ENCODE results near the gene MYO5A.

Gene MYO5A

DNA sequence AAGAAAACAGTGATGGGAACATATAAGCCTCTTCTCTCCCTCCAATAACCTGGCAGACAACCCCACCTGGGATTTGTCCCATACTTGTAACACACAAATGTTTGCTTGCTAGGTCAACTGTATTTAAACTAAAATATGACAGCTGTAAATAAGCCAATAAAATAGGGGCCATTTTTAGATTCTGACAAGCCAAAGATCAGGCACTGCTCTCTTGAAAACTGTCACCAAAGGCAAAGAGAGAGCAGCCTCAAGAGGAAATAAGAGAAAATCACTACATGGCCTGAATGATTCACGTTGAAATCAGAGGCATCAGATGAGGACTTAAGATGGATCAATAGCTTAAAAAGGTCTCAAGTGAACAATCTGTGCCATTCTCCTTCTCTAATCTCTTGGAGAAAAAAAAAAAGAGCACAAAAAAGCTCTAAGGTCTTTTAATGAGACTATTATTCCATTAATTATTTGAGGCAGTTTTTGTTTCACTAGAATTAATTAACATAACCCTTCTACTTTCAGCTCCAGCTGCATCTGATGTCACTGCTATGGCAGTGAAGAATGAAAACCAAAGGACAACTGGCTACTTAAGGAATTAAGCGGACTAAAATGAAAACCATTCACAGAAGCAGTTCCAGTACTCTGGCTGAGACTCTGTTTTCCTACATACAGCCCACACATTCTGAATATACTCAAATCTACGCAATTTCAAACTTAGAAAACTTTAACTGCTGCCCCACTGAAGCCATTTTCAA lies 19.0 kb downstream of the MYO5A start:
- TF ChIP-seq, protein P1, sequence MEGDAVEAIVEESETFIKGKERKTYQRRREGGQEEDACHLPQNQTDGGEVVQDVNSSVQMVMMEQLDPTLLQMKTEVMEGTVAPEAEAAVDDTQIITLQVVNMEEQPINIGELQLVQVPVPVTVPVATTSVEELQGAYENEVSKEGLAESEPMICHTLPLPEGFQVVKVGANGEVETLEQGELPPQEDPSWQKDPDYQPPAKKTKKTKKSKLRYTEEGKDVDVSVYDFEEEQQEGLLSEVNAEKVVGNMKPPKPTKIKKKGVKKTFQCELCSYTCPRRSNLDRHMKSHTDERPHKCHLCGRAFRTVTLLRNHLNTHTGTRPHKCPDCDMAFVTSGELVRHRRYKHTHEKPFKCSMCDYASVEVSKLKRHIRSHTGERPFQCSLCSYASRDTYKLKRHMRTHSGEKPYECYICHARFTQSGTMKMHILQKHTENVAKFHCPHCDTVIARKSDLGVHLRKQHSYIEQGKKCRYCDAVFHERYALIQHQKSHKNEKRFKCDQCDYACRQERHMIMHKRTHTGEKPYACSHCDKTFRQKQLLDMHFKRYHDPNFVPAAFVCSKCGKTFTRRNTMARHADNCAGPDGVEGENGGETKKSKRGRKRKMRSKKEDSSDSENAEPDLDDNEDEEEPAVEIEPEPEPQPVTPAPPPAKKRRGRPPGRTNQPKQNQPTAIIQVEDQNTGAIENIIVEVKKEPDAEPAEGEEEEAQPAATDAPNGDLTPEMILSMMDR (IDR thresholded peaks at IDR 0.05), result no peak
- no peak for TF ChIP-seq ZFX (IDR thresholded peaks at IDR 0.05; ENCODE audit: borderline replicate concordance)
- H3K27ac ChIP-seq, result no peak overlapping the region

DNA sequence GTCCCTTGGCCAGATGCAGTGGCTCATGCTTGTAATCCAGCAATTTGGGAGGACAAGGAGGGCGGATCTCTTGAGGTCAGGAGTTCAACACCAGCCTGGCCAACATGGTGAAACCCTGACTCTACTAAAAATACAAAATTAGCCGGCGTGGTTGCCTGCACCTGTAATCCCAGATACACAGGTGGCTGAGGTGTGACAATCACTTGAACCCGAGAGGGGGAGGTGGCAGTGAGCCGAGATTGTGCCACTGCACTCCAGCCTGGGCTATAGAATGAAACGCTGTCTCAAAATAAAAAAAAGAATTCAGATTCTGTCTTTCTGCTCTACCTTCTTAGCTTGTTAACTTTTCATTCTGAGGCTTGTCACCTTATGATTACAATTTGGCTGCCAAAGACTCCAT lies 22.1 kb downstream of the MYO5A start:
- TF ChIP-seq ZFX (IDR thresholded peaks at IDR 0.05; ENCODE audit: borderline replicate concordance), result no peak
- no peak overlapping the region for H3K27ac ChIP-seq

DNA sequence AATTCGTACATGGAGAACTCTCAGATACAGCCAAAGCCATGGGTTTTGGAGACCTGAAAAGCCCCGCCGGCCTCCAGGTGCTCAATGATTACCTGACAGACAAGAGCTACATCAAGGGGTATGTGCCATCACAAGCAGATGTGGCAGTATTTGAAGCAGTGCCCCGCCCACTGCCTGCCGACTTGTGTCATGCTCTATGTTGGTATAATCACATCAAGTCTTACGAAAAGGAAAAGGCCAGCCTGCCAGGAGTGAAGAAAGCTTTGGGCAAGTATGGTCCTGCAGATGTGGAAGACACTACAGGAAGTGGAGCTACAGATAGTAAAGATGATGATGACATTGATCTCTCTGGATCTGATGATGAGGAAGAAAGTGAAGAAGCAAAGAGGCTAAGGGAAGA lies 23.5 kb downstream of the MYO5A start:
- TF ChIP-seq, protein P1 (IDR thresholded peaks at IDR 0.05), result no peak
- no peak for TF ChIP-seq ZFX (IDR thresholded peaks at IDR 0.05; ENCODE audit: borderline replicate concordance)
- no peak overlapping the region for H3K27ac ChIP-seq

DNA sequence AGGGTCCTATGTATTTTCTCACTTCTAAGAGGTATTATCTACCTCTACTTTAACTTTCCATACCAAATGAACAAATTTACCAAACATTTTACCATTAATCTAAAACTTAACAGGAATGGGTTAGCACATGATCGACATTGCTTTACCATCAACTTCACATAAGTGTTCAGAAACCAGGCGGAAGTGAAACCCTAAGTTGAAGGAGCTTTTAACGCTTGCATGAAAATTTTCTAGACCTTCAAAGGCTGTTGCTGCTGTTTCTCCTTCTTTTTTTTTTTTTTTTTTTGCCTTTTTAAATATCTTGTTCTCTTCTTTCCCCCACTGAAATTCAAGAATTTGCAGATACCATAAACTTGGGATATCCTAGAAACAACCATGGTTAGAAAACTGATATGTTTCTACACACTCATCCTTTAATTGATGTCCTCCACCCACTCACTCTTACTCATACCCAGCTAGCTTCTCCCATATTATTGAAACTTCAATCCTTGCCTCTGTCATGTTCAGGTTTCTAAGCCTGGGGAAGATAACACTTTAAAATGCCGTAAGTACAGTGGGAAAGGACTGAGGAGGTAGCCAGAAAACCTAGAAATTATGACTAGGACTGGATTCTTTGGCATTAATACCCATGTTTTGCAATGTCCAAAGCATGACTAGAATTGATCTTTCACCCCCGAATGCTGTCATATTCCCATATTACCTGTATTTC lies 24.7 kb downstream of the MYO5A start:
- TF ChIP-seq, protein P1 (IDR thresholded peaks at IDR 0.05), result no peak
- no peak for TF ChIP-seq ZFX (IDR thresholded peaks at IDR 0.05; ENCODE audit: borderline replicate concordance)

DNA sequence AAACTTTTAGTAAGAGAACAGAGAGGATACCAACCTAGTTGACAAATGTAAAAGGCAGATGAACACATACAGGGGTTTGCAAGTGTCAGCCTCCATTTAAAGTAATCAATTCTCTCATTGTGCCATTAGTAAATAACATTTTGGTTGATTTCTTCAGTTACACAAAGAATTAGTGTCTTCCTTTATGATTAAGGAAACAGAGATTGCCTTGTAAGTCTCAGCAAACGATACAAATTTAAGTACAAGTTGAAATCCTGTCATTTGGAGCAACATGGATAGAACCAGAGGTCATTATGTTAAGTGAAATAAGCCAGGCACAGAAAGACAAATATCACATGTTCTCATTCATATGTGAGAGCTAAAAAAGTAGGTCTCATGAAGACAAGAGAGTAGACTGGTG lies 26.1 kb downstream of the MYO5A start:
- TF ChIP-seq, protein P1 (IDR thresholded peaks at IDR 0.05), result no peak
- TF ChIP-seq ZFX (IDR thresholded peaks at IDR 0.05; ENCODE audit: borderline replicate concordance), result no peak
- no peak overlapping the region for H3K27ac ChIP-seq

More for the DNA sequence above, 24.7 kb downstream of the MYO5A start:
- no peak overlapping the region for H3K27ac ChIP-seq

DNA sequence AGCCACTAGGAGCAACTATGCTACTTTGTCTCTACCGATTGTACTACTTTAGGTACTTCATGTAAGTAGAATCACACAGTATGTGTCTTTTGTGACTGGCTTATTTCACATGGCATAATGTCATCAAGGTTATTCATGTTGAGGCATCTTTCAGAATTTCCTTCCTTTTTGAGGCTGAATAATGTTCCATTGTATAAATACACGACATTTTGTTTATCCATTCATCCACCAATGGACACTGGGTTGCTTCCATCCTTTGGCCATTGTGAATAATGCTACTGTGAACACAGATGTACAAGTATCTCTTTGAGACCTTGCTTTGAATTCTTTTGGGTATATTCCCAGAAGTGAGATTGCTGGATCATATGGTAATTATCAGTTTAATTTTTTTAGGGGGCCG lies 29.2 kb downstream of the MYO5A start:
- no peak overlapping the region for H3K27ac ChIP-seq
- TF ChIP-seq, protein P1 (IDR thresholded peaks at IDR 0.05), result no peak
- TF ChIP-seq ZFX (IDR thresholded peaks at IDR 0.05; ENCODE audit: borderline replicate concordance), result no peak

DNA sequence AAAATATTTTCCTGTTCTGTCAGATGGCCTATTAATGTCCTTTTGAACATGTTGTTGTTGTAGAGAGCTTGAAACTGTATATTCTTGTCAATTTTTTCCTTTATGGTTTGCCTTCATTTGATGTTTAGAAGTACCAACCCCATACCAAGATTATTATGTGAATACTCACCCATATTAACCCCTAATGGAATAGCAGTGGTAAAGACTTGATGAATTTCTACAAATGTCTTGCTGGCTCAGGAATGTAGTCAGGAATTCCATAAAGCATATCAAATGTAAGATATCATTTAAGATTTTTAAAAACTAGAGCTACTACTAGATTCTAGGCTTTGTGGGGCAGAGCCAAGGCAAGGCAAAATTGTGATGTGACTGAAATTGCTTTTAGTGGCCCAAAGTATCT lies 30.0 kb downstream of the MYO5A start:
- TF ChIP-seq, protein P1 (IDR thresholded peaks at IDR 0.05), result no peak
- no peak for TF ChIP-seq ZFX (IDR thresholded peaks at IDR 0.05; ENCODE audit: borderline replicate concordance)
- H3K27ac ChIP-seq, result no peak overlapping the region
